ENCODE measurements around the gene TOX2.

Gene TOX2

GRCh38 chr20:44085616-44086434 is 171.2 kb downstream of the TOX2 start:
- DNase-seq: no peak

DNA sequence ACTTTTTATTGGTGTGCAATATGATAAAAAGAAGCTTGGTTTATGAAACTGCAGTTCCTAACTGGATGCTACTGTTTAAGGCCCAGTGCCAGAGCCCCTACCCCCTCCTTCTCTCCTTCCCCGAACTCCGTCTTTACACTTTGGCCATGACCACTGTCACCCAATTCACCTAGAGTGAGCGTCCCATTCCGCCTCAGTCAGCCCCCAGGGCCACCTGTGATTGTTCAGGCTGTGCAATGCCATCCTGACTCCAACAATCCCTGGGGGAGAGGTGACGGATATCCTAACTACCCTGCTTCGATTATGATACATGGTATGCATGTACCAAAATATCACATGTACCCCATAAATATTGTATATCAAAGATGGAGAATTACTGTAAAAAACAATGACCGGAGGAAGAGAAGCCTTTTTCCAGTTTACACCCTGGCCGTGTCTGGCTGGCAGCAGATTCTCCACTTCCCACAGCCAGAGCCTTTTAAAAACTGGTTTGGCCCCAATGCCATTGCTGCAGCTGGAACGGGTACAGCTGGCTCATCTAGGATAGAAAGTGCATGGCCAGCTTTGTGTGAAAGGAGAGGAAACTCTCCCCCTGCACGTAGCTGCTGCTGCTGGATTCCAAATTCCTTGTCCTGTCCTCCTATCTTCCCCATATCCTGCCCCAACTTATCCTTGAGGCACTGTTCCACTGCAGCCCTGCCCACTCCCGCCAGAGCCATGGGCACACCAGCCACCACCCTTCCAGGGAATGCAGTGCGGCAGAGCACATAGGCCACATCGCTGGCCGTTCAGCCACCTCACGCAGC is 172.6 kb downstream of the TOX2 start:
- no peak for DNase-seq

DNA sequence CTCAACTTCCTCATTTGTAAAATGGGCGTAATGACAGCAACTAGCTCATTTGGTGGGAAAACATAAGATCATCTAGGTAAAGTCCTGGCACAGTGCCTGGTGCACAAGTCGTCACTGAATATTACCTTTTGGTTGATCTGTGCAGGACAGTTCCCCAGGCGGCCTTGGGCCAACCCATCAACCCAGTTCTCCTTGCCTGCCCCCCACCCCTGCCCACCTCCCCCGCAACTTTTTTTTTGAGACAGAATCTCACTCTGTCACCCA is 173.1 kb downstream of the TOX2 start:
- DNase-seq: no peak

DNA sequence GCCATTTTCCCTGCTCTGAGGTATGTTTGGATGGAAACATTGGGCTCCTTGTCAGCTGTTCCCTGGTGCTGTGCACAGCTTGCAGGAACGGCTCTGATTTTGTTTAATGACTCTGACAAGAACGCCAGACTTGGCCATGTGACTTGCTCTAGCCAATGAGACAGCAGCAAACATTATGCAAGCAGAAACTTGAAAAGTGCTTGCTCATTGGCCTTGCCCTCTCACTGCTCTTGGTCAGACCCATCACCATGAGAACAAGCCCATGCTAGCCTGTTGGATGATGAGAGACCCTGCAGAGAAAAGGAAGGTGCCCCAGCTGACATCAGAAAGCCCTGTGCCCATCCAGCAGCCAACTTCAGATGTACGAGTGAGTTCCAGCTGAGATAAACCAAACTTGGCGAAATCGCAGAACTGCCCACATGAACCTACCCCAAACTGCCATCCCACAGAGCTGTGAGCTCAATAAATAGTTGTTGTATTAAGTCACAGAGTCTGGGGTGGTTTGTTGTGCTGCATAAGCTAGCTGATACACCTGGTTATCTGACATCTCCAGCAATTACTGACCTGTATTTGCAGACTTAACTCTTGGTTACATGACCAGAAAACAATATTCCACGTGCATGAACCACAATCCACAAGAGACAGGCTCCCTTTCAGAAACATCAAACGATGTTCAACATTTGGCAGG is 175.5 kb downstream of the TOX2 start:
- no peak for DNase-seq

DNA sequence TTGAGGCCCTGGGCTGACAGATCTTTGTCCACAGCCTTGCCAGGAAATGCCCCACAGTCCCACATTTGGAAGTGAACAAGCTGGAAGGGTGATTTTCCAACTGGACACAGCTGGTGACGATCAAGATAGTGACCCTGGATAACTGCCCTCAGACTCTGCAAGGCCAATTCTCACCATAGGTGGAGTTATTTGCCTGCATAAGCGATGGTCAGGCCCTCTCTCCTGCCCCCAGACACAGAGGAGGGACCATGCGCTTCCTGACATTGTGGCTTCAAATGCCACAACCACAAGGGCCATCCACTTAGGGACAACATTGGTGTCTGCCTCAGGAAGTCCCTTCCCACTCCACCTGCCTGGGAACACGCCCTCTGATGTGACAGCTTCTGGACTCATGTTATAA is 176.4 kb downstream of the TOX2 start:
- no peak for DNase-seq

- DNase-seq: no peak
These were observed 178.0 kb downstream of the TOX2 start for GRCh38 chr20:44092551-44093248.

DNA sequence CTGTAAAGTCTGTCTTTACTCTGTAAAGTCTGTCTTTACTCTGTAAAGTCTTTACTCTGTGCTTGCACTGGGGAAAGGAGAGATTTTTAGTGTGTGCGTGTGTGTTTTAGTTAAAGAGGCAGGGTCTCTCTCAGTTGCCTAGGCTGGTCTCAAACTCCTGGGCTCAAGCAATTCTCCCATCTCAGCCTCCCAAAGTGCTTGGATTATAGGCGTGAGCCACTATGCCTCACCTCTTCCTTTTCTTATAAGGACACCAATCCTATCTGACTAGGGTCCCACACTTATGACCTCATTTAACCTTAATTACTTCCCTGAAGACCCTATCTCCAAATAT is 178.6 kb downstream of the TOX2 start:
- no peak for DNase-seq

- DNase-seq: no peak
These were observed 181.2 kb downstream of the TOX2 start for GRCh38 chr20:44095831-44096230.

DNA sequence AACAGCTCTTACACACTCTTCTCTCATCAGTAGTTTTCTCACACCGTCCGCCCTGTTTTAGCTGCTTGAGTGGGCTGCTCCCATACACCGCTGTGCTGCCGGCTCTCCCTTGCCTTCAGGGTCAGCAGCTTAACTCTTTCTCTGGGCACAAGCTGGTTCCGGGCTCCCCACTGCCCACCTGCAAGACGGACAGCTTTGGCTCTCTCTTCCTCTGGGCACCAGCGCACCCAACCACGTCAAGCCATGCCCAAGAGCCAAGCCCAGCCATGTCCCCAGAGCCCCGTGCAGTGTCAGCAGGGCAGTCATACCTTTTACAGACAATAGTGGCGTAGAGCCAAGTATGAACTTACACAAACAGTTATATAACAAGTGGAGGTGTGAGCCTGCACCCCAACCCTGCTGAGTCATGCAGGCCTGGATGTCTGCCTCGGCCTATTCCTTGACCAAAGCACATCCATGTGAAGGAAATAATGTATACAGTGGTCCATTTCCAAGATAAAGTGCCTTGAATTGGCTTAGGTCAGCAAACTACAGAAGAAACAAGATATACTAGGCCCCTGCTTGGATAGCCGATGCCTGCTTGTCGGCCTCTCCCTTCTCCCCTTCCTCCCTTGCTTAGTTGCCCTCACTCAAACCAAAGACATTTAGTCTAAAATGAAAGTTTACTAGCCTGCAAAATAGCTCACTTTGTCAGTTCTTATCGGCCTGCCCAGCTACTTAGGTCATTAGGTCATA is 183.0 kb downstream of the TOX2 start:
- DNase-seq: no peak

DNA sequence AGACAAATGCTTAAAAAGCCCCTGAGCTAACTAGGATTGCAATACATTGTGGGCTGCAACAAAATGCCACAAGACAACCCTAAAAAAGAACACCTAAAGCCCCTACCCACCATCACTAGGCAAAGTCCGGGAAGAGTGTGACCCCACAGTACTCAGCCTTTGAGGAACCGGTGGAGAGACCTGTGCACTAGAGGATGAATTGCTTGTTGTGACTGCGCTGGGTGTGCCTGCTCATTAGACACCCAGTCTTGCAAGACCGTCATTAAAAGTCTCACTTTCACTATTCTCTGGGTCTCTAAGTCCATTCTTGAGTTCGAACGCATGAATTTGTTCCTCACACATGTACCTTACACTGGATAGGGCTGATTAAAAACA is 183.6 kb downstream of the TOX2 start:
- DNase-seq: no peak

DNA sequence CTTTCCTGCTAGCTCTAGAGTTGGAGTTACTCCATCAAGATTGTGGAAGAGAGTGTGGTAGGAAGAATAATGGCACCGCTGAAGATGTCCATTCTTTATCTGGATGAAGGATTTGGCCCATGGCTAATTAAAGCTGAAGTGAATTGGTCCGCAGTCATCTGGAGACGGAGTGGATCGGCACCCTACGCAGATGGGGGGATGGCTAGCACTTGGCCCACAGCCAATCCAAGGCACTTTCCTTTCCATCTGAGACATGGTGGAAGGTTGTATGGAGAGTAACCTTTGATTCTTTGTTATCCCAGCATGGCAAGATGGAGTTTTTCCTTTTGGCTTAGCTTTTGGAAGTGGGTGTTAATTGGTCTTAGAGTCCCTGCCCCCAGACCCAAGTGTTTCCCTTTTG is 184.0 kb downstream of the TOX2 start:
- no peak for DNase-seq

DNA sequence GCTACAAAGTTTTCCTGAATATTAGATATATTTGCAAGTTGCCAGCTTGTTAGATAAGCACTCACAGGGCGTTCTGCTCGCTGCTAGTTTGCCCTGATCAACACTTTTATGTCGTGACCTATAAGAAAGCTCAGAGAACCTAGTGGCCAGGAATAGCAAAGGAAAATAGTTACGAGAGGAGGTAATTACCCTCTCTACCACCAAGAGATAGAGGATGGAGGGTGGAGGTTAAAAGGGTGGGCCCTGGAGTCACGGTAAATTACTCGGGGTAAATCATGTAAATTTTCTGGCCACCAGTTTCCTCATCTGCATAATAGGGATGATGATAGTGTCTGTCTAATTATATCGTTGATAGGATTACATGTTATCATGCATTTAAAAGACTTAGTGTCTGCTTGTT is 185.2 kb downstream of the TOX2 start:
- DNase-seq: no peak

- no peak for DNase-seq
These were observed 187.9 kb downstream of the TOX2 start for GRCh38 chr20:44102582-44102981.

DNA sequence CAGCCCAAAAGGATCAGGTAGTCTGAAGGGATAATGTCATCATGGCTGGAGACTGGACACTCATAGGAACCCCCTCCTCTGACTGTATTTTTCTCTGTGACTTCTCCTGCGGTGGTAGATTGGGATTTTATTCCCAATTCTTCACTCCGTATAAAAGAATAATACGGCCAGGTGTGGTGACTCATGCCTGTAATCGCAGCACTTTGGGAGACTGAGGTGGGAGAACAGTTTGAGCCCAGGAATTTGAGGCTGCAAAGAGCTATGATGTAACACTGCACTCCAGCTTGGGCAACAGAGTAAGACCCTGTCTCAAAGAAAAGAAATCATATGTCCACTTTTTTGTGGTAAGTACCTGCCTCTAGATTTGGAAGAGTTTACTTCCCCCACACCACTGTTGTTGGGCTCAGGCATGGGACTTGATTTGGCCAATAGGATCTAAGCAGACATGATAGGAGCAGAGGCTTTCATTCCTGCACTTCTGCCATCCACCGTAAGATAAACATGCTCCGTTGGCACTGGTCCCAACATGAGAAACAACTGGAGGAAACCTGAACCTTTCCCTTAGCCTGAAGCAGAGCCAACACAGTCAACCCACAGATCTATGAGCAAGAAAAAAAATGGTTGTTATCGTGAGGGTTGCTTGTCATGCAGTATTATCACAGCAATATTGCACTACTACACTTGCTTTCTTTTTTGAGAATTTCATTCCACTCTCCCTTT is 190.3 kb downstream of the TOX2 start:
- no peak for DNase-seq

DNA sequence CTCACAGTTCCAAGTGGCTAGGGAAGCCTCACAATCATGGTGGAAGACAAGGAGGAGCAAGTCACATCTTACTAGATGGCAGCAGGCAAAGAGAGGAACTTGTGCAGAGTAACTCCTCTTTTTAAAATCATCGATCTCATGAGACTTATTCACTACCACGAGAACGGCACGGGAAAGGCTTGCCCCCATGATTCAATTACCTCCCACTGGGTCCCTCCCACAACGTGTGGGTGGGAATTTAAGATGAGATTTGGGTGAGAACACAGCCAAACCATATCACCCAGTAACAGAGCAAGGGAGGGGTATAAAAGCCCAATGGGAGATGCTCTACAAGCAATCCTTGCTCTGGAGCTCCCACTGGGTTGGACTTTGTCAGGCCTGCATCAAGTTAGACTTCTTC is 192.0 kb downstream of the TOX2 start:
- no peak for DNase-seq

DNA sequence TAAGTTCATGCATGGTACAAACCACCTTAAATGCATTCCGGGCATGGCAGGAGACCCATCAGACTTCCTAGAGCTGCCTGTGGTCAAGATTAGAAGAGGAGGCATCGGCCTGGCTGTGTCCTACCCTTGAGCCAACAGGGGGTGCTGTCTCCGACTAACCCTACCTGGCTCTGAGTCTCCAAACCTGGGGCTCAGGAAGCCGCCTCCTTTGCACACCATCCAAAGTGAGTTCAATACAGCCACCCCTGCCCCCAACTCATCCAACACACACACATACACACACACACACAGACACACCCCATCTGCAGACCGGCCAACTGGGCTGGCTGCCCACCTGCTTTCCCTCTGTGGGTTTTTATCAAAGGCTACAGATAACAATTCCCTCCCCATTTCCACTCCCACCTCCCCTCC is 195.3 kb downstream of the TOX2 start:
- DNase-seq: peak; percentile 36

DNA sequence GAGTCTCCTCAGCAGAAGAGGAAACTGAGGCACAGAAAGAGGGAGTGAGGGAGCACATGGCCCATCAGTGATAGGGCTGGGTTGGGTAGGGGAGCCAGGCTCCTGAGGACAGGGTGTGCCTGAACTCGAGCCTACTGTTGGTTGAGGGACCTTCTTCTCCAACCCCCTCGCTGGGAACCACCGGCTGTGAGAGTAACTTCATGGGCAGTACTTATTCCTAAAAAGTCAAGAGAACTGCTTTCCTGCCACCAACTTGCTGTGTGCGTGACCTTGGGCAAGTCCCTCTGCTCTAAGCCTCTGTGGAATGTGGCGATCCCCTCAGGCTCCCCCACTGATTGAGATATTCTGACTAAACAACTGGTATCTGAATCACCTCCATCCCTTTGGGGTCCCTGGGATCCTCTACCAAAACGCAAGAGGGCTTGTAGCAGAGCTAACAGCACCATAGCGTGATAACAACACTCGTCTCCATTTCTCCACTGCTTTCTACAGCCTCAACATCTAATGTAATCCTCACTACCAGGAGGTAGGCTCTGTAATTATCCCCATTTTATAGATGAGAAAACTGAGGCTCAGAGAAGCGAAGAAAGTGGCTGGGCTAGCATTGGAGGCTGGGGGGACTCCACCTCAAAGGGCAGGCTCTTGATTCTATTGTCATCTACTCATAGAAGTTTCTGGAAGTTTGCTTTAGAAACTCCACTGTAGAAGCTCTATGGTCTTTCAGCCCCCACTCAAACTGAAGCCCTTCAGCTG is 196.3 kb downstream of the TOX2 start:
- DNase-seq: peak; percentile 23

GRCh38 chr20:44111712-44112335 is 197.2 kb downstream of the TOX2 start:
- DNase-seq: peak; percentile 44

- DNase-seq: peak; percentile 33
These were observed 197.8 kb downstream of the TOX2 start for GRCh38 chr20:44112456-44112855.

DNA sequence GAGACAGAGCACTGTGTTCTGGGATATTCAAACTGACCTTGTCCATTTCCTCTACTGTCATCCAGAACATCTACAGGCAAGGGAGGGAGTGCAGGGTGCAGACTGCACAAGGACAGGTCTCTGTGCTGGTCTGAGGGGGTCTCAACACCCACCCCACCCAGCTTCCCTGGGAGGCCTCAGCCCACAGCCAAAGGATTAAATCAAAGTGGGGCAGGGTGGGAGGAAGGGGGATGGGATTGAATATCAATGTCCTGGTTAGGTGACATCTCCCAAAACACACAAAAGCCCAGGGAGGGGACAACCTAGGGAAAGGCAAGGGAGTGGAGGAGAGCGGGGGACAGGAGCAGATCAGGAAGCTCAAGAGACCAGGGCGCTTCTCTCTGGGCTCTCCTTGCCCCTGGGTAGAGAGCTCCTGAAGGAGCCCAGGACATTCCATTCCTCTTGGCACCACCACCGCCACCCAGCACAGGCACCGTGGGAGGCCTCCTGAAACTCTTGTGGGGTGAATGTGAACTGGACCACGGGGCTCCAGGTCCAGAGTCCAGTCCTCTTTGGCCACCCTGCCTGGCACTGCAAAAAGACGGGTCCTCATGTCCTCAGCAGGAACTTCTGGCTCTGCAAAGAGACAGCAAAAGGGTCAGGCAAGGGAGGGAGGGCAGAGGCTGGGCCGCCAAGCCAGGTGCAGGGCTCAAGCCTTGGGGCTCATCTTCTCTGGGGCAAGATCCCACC is 198.4 kb downstream of the TOX2 start:
- peak; percentile 41 for DNase-seq
